HepG2 (cell line): ENCODE data around the gene CAPS2. TPM values are rescaled to one million over a fixed set of nuclear protein-coding genes. Genes with fewer than 3 reads are reported as not detected.

Experiments
- ARHGAP35 ChIP-seq: sonication (generic); formaldehyde crosslinking; IDR thresholded peaks from 2 replicates; pipeline ENCODE4 v1.9.0; 2022; ENCODE audit warnings: mild to moderate bottlenecking, inconsistent platforms, moderate library complexity, missing genetic modification reagents, borderline replicate concordance
- ATF1 ChIP-seq: IDR thresholded peaks from 2 replicates; pipeline ENCODE4 v1.6.1; 2016; ENCODE audit warnings: mild to moderate bottlenecking, control low read depth
- CEBPG ChIP-seq: IDR thresholded peaks from 2 replicates; pipeline ENCODE4 v1.6.1; 2016
- FOSL2 ChIP-seq: sonication (generic); formaldehyde crosslinking; IDR thresholded peaks from 2 replicates; pipeline ENCODE4 v1.4.0; 2020; ENCODE audit warnings: missing genetic modification reagents
- GZF1 ChIP-seq: sonication (generic); formaldehyde crosslinking; IDR thresholded peaks from 2 replicates; pipeline ENCODE4 v1.5.1; 2020; ENCODE audit warnings: mild to moderate bottlenecking, missing genetic modification reagents
- HNRNPLL ChIP-seq: fragments of 200-400 bp; formaldehyde crosslinking; IDR thresholded peaks from 2 replicates; pipeline ENCODE4 v1.6.1; 2017; ENCODE audit warnings: mild to moderate bottlenecking, low read depth, low read length; ENCODE audit not compliant: poor library complexity, severe bottlenecking
- IKZF1 ChIP-seq: fragments of 450-650 bp; IDR thresholded peaks from 2 replicates; pipeline ENCODE4 v1.7.1; 2016
- KAT8 ChIP-seq: IDR thresholded peaks from 2 replicates; pipeline ENCODE4 v1.6.1; 2016; ENCODE audit warnings: missing genetic modification reagents, missing compliant biosample characterization
- KDM1A ChIP-seq: IDR thresholded peaks from 2 replicates; pipeline ENCODE4 v1.6.1; 2016; ENCODE audit warnings: missing compliant biosample characterization
- MYC ChIP-seq: sonication (generic); formaldehyde crosslinking; IDR thresholded peaks from 2 replicates; pipeline ENCODE4 v1.9.0; 2021; ENCODE audit warnings: missing genetic modification reagents, borderline replicate concordance
- NR2F1 ChIP-seq, 2 experiments: fragments of 450-650 bp in 1 of 2; formaldehyde crosslinking in 1 of 2; IDR thresholded peaks; 2 replicates each; pipeline versions ENCODE4 v1.5.0 to v1.6.1; 2016 to 2020; ENCODE audit warnings: mild to moderate bottlenecking in 1 of 2, missing compliant biosample characterization in 1 of 2, missing genetic modification reagents in 1 of 2, moderate library complexity in 1 of 2
- NR2F6 ChIP-seq, 2 experiments: IDR thresholded peaks; 2 replicates each; pipeline ENCODE4 v1.6.1; 2016; ENCODE audit warnings: antibody characterized with exemption in 1 of 2, mild to moderate bottlenecking in 1 of 2
- NRL ChIP-seq: sonication (generic); formaldehyde crosslinking; IDR thresholded peaks from 2 replicates; pipeline ENCODE4 v1.5.0; 2020; ENCODE audit warnings: missing genetic modification reagents, mild to moderate bottlenecking, moderate library complexity, borderline replicate concordance
- POGK ChIP-seq: sonication (generic); formaldehyde crosslinking; conservative IDR thresholded peaks from 2 replicates; pipeline ENCODE4 v1.8.0; 2022; ENCODE audit warnings: mild to moderate bottlenecking, moderate library complexity, missing genetic modification reagents
- RAD51 ChIP-seq: fragments of 450-650 bp; IDR thresholded peaks from 2 replicates; pipeline ENCODE4 v1.6.1; 2016; ENCODE audit warnings: borderline replicate concordance
- SIN3B ChIP-seq: fragments of 150-350 bp; IDR thresholded peaks from 2 replicates; pipeline ENCODE4 v1.6.1; 2014; ENCODE audit warnings: low read length
- SOX13 ChIP-seq, 3 experiments: fragments of 450-650 bp in 1 of 3; sonication (generic) in 1 of 3; formaldehyde crosslinking in 1 of 3; IDR thresholded peaks in 2 of 3; conservative IDR thresholded peaks in 1 of 3; 2 replicates each; pipeline versions ENCODE4 v1.5.0 to v1.6.1; 2016 to 2020; ENCODE audit warnings: antibody characterized with exemption in 1 of 3, mild to moderate bottlenecking in 1 of 3, missing compliant biosample characterization in 1 of 3, missing genetic modification reagents in 1 of 3, moderate library complexity in 1 of 3
- TP53 ChIP-seq: sonication (generic); formaldehyde crosslinking; conservative IDR thresholded peaks from 2 replicates; pipeline ENCODE4 v1.4.0; 2020; ENCODE audit warnings: missing genetic modification reagents
- ZBTB38 ChIP-seq: sonication (generic); formaldehyde crosslinking; IDR thresholded peaks from 2 replicates; pipeline ENCODE4 v1.5.1; 2020; ENCODE audit warnings: mild to moderate bottlenecking, missing genetic modification reagents
- ZNF124 ChIP-seq: sonication (generic); formaldehyde crosslinking; IDR thresholded peaks from 2 replicates; pipeline ENCODE4 v1.4.0; 2020; ENCODE audit warnings: missing genetic modification reagents
- ZNF263 ChIP-seq: sonication (generic); formaldehyde crosslinking; IDR thresholded peaks from 2 replicates; pipeline ENCODE4 v1.4.0; 2020; ENCODE audit warnings: missing genetic modification reagents
- ZNF30 ChIP-seq: sonication (generic); formaldehyde crosslinking; IDR thresholded peaks from 2 replicates; pipeline ENCODE4 v1.5.0; 2020; ENCODE audit warnings: mild to moderate bottlenecking, missing genetic modification reagents
- ZNF614 ChIP-seq: IDR thresholded peaks from 2 replicates; pipeline ENCODE4 v1.6.1; 2018; ENCODE audit warnings: missing biosample characterization, missing genetic modification reagents, inconsistent platforms, borderline replicate concordance
- ZNF781 ChIP-seq: sonication (generic); formaldehyde crosslinking; IDR thresholded peaks from 2 replicates; pipeline ENCODE4 v1.5.1; 2020; ENCODE audit warnings: borderline replicate concordance, mild to moderate bottlenecking, missing genetic modification reagents; ENCODE audit errors: not compliant biosample characterization
- polyA plus RNA-seq, 8 experiments: library from polyadenylated mRNA; depleted of rRNA in 3 of 8; stranded (reverse) in 7 of 8; unstranded in 1 of 8; fragments of >200 nt; fragmentation: Illumina TruSeq in 4 of 8; extraction: Trizol in 4 of 8; gene quantifications; 2 replicates each; pipeline versions ENCODE4 v1.2.1 to v1.2.3, GENCODE V29; 2011 to 2016; ENCODE audit warnings: low read depth in 4 of 8, missing spikeins in 1 of 8, mixed read lengths in 1 of 8; ENCODE audit not compliant: insufficient read depth in 1 of 8
- total RNA-seq, 5 experiments: library from RNA; depleted of rRNA; stranded (reverse); fragments of >200 nt; fragmentation: Illumina TruSeq; extraction: Trizol; gene quantifications; 2 replicates each; pipeline ENCODE4 v1.2.3, GENCODE V29; 2016; ENCODE audit warnings: low read depth in 1 of 5
- TF ChIP-seq, protein P1 (sequence below): IDR thresholded peaks from 2 replicates; pipeline ENCODE4 v1.6.1; 2016; ENCODE audit warnings: mild to moderate bottlenecking, missing biosample characterization, missing genetic modification reagents
- TF ChIP-seq, protein P2 (sequence below): IDR thresholded peaks from 2 replicates; pipeline ENCODE4 v1.6.1; 2016; ENCODE audit warnings: low read depth, borderline replicate concordance

CAPS2 gene
- total and polyA plus RNA-seq, 2 of the 13 experiments (the other 11 are each of a cell fraction or from before 2014, with no cell fraction given) = 0.11 TPM; not detected in 1

DNA sequence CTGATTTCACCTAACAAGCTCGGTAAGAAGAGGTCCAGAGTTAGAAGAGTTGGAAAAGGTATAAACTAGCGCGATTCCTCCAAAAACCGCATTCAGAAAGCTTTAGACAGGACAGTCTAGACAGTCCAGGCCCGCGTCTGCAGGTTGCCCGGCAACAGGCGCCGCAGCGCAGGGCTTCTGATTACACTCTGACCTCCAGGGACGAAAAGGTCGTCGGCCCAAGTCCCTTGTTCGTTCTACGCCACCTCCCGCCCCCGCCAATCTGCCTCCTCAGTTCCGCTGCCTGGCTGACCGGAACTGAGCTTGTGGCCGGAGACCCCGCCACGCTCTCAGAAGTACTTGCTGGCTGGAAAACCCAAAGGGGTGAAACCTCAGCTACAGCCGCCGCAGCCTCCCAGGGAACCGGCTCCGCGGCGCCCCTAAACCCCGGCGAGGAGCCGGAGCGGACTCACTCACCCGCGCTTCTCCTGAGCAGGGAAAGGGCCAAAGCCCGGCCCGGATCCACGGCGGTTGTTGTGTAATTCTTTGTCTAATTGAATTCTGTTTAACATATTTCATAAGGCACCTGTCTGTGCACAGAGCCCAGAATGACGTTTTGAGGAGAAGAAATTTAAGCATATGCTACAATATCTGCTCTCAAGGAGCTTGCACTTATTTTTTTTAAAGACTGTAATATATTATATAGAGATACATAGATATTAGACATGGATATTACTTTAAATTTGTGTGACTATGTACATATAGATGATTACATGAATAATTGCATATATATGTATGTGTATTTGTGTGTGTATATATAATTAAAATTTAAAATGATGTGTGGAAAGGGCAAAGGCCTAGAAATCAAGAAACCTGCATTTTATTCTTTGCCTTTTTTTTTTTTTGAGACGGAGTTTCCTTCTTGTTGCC, at the start of gene CAPS2 (continued):
- TF ChIP-seq SOX13 (IDR thresholded peaks at IDR 0.05) (0 out of 2 replicates have a peak, but pooled peaks have one; percentile 29), SOX13 (CRISPR knock-in tag; conservative IDR thresholded peaks at IDR 0.05 in 1 of 2, IDR thresholded peaks at IDR 0.05 in 1 of 2) (peak in 1 of 2 experiments; percentile 45; a peak in 2 of 4 replicates), NRL (CRISPR knock-in tag) (no peak; the same call in 1 of the 2 replicates), POGK (CRISPR knock-in tag) (0 out of 2 replicates have a peak, but pooled peaks have one; percentile 65), ZNF263 (CRISPR knock-in tag) (0 out of 2 replicates have a peak, but pooled peaks have one; percentile 11), NR2F6 (IDR thresholded peaks at IDR 0.05) (peak; percentile 78), NR2F6 (CRISPR knock-in tag; IDR thresholded peaks at IDR 0.05) (peak; percentile 83; the same call in 1 of the 2 replicates), ARHGAP35 (CRISPR knock-in tag) (peak; percentile 64; the same call in 1 of the 2 replicates), NR2F1 (CRISPR knock-in tag; IDR thresholded peaks at IDR 0.05) (peak; percentile 63 to 90), GZF1 (no peak), ZBTB38 (CRISPR knock-in tag) (peak; percentile 27; the same call in 1 of the 2 replicates), HNRNPLL (peak; percentile 86), MYC (CRISPR knock-in tag) (peak; percentile 42; the same call in 1 of the 2 replicates), KAT8 (CRISPR knock-in tag) (peak; percentile 72), IKZF1 (no peak), KDM1A (CRISPR knock-in tag) (no peak), ZNF781 (CRISPR knock-in tag) (peak; percentile 47), ZNF614 (CRISPR knock-in tag) (peak; percentile 90; the same call in 1 of the 2 replicates), RAD51 (no peak), FOSL2 (CRISPR knock-in tag) (peak; percentile 25; the same call in 1 of the 2 replicates), ATF1 (no peak; the same call in 1 of the 2 replicates), ZNF124 (CRISPR knock-in tag) (peak; percentile 47; the same call in 1 of the 2 replicates), ZNF30 (CRISPR knock-in tag) (no peak), SIN3B (no peak), CEBPG (CRISPR knock-in tag) (peak; percentile 84), TP53 (CRISPR knock-in tag) (0 out of 2 replicates have a peak, but pooled peaks have one; percentile 25)
- TF ChIP-seq, protein P1, sequence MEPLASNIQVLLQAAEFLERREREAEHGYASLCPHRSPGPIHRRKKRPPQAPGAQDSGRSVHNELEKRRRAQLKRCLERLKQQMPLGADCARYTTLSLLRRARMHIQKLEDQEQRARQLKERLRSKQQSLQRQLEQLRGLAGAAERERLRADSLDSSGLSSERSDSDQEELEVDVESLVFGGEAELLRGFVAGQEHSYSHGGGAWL (CRISPR knock-in tag) = peak; percentile 44; the same call in 1 of the 2 replicates
- TF ChIP-seq, protein P2, sequence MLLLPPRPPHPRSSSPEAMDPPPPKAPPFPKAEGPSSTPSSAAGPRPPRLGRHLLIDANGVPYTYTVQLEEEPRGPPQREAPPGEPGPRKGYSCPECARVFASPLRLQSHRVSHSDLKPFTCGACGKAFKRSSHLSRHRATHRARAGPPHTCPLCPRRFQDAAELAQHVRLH = peak; percentile 61; the same call in 1 of the 2 replicates
